Heart left ventricle (tissue), 13 donors: ENCODE measurements around the gene TRMT2A.
A peak's percentile ranks its signal among the peaks of the same experiment; 100 is the strongest.

Experiments
- POLR2A ChIP-seq, 2 donors: fragments of 450-650 bp; IDR thresholded peaks; one replicate each; pipeline ENCODE4 v1.6.1; 2017; ENCODE audit warnings: antibody characterized with exemption in 2 of 2, mild to moderate bottlenecking in 2 of 2, moderate library complexity in 2 of 2
- TF ChIP-seq, protein P1 (sequence below), 12 donors: fragments of 200-600 bp; sonication (generic) in 4 of 12; IDR thresholded peaks; one replicate each; pipeline versions ENCODE4 v1.5.0 to v1.8.0; 2018 to 2022; ENCODE audit warnings: antibody characterized with exemption in 12 of 12, mild to moderate bottlenecking in 5 of 12
- donor health status: ischemic (EF 13 %, LVEDD 7.1; RV severe dilation, severe dysfunction).
- donor health status: DM: no; HTN: yes; CAD: no.
- donor health status: DM: no; HTN: no; CAD: no.
- donor health status: ischemic (EF 25% LVEDD 6.9; RV normal size, moderate dysfunction).
- donor health status: ischemic (EF 25% LVEDD 5.7; RV mildly dilated, moderate dysfunction).
- donor health status: ischemic (EF 35%, LVEDD 5.7; RV mildly dilated, moderate dysfunction).
- donor health status: nonischemic (EF 11% LVEDD 7.7; RV severe dilation, severe dysfunction).
- donor health status: DM: yes; HTN: yes; CAD: no.
- donor health status: PGD.
- donor health status: ischemic (EF 29% LVEDD 5.4; RV normal size, mild dysfunction).
- donor health status: nonischemic (EF 23%, LVEDD 6.1; RV moderate dilation, normal function).

DNA sequence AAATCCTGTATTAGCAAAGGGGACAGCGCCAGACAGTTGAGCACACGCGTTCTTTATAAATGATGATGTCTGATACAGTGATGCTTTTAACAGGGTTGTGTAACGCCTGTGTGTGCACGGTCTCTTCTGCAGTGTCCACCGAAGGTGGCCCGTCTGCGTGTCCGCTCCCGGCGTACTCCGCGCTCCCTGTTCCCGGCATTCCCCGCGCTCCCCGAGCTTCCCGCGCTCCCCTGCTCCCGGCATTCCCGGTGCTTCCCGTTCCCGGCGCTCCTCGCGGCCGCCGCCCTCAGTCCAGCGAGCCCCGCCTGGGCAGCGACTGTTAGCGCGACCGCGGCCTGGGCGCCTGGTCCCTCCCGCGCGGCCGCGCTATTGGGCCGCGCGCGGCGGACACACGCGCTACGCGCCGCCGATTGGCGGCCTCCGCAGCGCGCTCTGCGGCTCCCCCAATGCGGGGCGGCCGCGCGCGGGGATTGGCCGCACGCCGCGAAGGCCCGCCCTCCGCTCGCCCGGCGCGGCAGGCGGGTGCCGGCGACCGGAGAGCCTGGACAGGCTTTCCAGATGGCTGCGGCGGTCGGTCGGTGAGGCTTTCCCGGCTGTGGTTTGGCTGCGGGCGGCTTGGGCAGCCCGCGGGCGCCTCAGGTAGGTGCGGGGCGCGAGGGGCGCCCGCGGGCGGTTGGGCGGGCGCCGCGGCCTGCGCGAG is 37.1 kb downstream of the TRMT2A start, which contains the start of gene DGCR8:
- TF ChIP-seq, protein P1, sequence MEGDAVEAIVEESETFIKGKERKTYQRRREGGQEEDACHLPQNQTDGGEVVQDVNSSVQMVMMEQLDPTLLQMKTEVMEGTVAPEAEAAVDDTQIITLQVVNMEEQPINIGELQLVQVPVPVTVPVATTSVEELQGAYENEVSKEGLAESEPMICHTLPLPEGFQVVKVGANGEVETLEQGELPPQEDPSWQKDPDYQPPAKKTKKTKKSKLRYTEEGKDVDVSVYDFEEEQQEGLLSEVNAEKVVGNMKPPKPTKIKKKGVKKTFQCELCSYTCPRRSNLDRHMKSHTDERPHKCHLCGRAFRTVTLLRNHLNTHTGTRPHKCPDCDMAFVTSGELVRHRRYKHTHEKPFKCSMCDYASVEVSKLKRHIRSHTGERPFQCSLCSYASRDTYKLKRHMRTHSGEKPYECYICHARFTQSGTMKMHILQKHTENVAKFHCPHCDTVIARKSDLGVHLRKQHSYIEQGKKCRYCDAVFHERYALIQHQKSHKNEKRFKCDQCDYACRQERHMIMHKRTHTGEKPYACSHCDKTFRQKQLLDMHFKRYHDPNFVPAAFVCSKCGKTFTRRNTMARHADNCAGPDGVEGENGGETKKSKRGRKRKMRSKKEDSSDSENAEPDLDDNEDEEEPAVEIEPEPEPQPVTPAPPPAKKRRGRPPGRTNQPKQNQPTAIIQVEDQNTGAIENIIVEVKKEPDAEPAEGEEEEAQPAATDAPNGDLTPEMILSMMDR (IDR thresholded peaks at IDR 0.05) = peak in 1 of 12 donors; percentile 19
- peak in 1 of 2 donors; percentile 74 for TF ChIP-seq POLR2A (IDR thresholded peaks at IDR 0.05)
